NCI-H1105 treated with DMSO at 0.1 percent for 48 hours (cell line): ENCODE data around the gene RNF145.

ENCODE experiments used
- DNase-seq: peaks from one replicate; lab custom pipeline; 2025; lab: John Stamatoyannopoulos, UW

Gene RNF145

GRCh38 chr5:159112436-159112835 lies 96.9 kb downstream of the RNF145 start:
- no peak for DNase-seq
